Measurements from ENCODE around the gene COL11A2.

Gene COL11A2

GRCh38 chr6:33190504-33191107, 1.7 kb downstream of the COL11A2 start:
- H3K4me3 ChIP-seq (ENCODE audit: low read depth, low read length): no peak overlapping the region
- CTCF ChIA-PET: interaction anchor here (0.6 to 1.9 kb wide), 2 partner anchors 8 to 290 kb away, joined by 3 to 16 read pairs; no protein-coding TSS in a partner anchor
- DNase-seq (ENCODE audit: low read depth, low spot score): no peak
- POLR2A ChIA-PET: interaction anchor here (0.6 to 1.2 kb wide), 2 partner anchors 8 to 58 kb away, joined by 3 to 6 read pairs; no protein-coding TSS in a partner anchor
- TF ChIP-seq CTCF (IDR thresholded peaks at IDR 0.05; ENCODE audit: insufficient read depth, low read length, missing control alignments): no peak

- no peak overlapping the region for H3K4me3 ChIP-seq (ENCODE audit: low read depth, low read length)
- CTCF ChIA-PET: interaction anchor here (0.6 to 1.9 kb wide), 5 partner anchors 8 to 289 kb away, joined by 3 to 16 read pairs (median 3); no protein-coding TSS in a partner anchor
- POLR2A ChIA-PET: interaction anchor here (0.6 to 1.2 kb wide), 2 partner anchors 9 to 59 kb away, joined by 3 to 6 read pairs; no protein-coding TSS in a partner anchor
- no peak for DNase-seq (ENCODE audit: low read depth, low spot score)
- no peak for TF ChIP-seq CTCF (IDR thresholded peaks at IDR 0.05; ENCODE audit: insufficient read depth, low read length, missing control alignments)
Measured at GRCh38 chr6:33189625-33190448, 2.4 kb downstream of the COL11A2 start.

GRCh38 chr6:33189164-33189563, 3.1 kb downstream of the COL11A2 start:
- no peak for DNase-seq (ENCODE audit: low read depth, low spot score)
- no peak for TF ChIP-seq CTCF (IDR thresholded peaks at IDR 0.05; ENCODE audit: insufficient read depth, low read length, missing control alignments)
- no peak overlapping the region for H3K4me3 ChIP-seq (ENCODE audit: low read depth, low read length)
- CTCF ChIA-PET: interaction anchor here (0.8 to 1.9 kb wide), 4 partner anchors 9 to 60 kb away, joined by 3 to 16 read pairs (median 4); no protein-coding TSS in a partner anchor
- POLR2A ChIA-PET: no interaction called here

GRCh38 chr6:33187809-33188208, 4.5 kb downstream of the COL11A2 start:
- no peak overlapping the region for H3K4me3 ChIP-seq (ENCODE audit: low read depth, low read length)
- TF ChIP-seq CTCF (IDR thresholded peaks at IDR 0.05; ENCODE audit: insufficient read depth, low read length, missing control alignments): no peak
- no peak for DNase-seq (ENCODE audit: low read depth, low spot score)
- ChIA-PET POLR2A (no interaction called here), CTCF (interaction anchor here (2.2 kb wide), 1 partner anchor 10 kb away, joined by 12 read pairs; no protein-coding TSS in a partner anchor)

- no peak for DNase-seq (ENCODE audit: low read depth, low spot score)
- POLR2A ChIA-PET: no interaction called here
- TF ChIP-seq CTCF (IDR thresholded peaks at IDR 0.05; ENCODE audit: insufficient read depth, low read length, missing control alignments): no peak
- CTCF ChIA-PET: interaction anchor here (2.2 kb wide), 1 partner anchor 12 kb away, joined by 12 read pairs; no protein-coding TSS in a partner anchor
- H3K4me3 ChIP-seq (ENCODE audit: low read depth, low read length): no peak overlapping the region
Measured at GRCh38 chr6:33185654-33186187, 6.5 kb downstream of the COL11A2 start.

- POLR2A ChIA-PET: no interaction called here
Measured at GRCh38 chr6:33185190-33185589, 7.1 kb downstream of the COL11A2 start.

More at GRCh38 chr6:33185190-33185589, 7.1 kb downstream of the COL11A2 start:
- CTCF ChIA-PET: no interaction called here
- no peak overlapping the region for H3K4me3 ChIP-seq (ENCODE audit: low read depth, low read length)
- TF ChIP-seq CTCF (IDR thresholded peaks at IDR 0.05; ENCODE audit: insufficient read depth, low read length, missing control alignments): no peak
- DNase-seq (ENCODE audit: low read depth, low spot score): no peak
